Right renal pelvis (tissue), 4 donors: ENCODE results near the gene REM1. TPM values are rescaled to one million over a fixed set of nuclear protein-coding genes. Genes with fewer than 3 reads are reported as not detected.

ENCODE experiments used
- DNase-seq, 4 donors: peaks; one replicate each; pipeline ENCODE4 v3.0.0-alpha.2; 2013; ENCODE audit warnings: low read depth in 4 of 4, low spot score in 3 of 4, missing footprints in 1 of 4
- polyA plus RNA-seq, 4 donors: library from polyadenylated mRNA; unstranded; fragments of 120-200 nt; gene quantifications; one replicate each; pipeline ENCODE4 v1.2.1, GENCODE V29; 2013; ENCODE audit not compliant: insufficient read length in 4 of 4

The REM1 gene
- polyA plus RNA-seq, 4 donors = 0.61 to 0.95 (median 0.78) TPM

DNA sequence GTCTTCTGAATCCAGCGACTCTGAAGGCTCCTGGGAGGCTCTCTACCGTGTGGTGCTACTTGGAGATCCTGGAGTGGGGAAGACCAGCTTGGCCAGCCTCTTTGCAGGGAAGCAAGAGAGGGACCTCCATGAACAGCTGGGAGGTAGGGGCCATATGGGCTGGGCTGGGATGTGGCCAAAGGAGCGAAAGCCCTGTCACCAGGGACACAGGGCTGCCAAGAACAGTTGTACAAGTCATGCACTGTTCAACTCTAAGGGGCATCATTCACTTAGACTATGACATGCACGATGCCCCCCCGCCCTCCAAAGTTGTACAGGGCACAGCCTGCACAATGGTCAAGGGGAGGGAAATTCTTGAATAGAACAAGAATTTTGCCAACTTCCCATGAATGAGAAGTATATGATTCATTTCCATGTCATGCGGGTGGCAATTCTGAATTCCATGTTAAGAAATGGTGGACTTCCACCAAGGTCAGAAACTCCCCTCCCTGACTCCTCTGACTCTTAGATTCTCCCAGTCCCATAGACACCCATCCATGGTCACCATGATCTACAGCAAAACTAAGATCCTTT, 1.6 kb downstream of the REM1 start:
- no peak for DNase-seq

GRCh38 chr20:31484001-31484400, 8.9 kb downstream of the REM1 start:
- no peak for DNase-seq

DNA sequence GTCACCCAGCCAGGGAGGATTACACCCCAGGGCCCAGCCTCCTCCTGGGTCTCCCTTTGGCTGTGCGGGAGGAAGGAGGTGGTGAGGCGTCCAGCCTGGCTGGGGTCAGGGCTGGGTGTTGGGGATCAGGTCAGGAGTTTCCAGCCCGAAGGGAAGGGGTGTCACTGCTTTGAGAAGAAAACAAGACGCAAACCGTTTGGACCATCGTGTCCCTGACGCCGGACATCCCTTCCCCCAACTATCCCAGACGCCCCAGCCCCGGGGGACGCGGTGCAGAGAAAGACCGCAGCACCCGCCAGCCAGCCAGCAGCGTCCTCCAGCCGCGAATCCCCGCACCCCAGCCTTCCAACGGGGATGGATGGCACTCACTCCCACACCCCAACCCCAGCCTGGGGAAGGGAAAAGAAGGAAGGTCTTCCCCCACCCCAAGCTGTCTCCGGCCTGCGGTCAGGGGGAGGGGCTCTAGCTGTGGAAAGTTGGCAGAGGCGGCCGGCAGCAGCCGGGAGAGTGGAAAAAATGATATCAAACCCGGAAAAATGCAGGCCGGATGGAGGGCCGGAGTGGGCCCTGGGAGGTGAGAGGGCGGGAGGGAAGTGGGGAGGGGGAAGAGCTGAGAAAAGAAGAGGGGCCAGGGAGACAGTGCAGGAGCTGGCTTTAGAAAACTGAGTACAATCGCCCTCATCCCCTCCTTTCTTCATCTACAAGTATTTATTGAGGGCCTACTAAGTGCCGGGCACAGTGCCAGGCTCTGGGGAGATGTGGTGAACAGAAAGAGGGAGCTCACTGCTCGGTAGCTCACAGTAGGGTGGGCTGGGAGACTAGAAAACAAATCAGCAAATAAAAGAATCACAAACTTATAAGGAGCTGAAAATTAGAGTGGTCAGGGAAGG, 10.6 kb downstream of the REM1 start:
- DNase-seq = peak in 2 of 4 donors; percentile 49 to 57

DNA sequence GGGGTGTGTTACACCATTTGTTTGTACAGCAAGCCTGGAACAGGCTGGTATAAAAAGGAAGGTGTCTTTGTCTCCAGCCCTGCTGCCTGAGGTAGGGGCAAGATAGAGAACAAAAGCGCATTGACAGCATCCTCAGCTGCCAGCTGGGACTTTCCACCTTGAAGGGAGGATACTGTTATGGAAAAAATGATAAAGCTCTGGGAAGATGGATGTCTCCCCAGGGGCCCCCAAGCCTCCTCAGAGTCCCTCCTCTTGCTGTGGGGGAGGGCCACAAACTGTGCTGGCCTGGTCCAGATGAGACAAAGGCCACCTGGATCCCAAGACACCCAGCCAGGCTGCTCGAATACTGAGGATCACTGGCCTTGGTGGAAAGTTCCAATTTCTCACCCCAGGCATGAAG, 13.0 kb downstream of the REM1 start:
- DNase-seq = no peak

DNA sequence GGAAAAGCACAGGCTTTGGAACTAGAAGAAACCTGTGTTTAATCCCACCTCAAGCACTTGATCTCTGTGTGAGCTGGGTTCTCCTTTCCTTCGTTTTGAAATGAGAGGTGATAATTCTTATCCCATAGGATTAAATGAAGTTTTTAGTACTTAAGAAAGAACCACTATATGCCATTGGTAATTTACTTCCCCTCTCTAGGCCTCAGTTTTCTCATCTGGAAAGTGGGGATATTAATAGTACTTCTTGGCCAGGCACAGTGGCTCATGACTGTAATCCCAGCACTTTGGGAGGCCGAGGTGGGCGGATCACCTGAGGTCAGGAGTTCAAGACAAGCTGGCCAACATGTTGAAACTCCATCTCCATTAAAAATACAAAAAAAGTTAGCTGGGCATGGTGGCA, 14.1 kb downstream of the REM1 start:
- no peak for DNase-seq

DNA sequence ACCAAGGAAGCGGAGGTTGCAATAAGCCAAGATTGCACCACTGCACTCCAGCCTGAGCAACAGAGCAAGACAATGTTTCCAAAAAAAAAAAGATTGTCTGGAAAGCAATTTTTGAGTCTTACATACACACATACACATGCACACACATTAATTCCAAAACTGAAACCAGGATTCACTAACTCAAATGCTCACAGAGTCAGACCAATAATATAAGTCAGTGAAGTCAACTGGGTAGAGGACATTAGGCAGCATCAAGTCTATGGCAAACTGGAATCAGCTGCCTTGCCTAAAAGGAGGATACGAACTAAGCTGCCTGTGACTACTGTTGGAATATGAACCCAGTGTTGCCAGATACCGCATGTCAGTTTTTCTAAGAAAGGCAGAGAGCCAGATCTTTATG, 15.7 kb downstream of the REM1 start:
- DNase-seq = no peak

- DNase-seq = no peak
Measured at GRCh38 chr20:31494131-31494530, 19.0 kb downstream of the REM1 start.

DNA sequence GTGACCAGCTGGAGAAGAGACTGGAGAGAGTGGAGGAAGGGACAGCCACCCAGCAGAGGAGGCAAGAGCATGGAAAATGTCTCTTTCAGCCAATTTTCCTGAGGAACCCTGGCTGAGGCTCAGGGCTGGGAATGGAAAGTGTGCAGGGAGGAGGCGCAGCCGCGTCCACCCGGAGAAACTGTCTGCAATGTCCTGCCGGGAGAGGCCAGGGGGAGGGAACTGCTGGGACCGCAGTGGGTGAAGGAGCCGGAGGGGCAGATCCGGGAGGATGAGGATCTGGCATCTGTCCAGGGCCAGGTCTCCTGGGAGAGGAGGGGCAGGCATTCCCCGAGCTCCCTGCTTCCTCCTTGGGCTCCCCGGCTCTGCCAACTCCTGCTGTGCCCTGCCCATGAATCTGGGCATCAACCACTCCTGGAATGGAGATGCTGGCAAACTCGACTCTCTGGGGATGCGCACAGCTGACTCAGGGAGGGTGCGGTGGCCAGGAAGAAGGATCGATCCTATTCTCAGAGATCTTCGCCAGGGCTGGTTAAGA, 21.7 kb downstream of the REM1 start:
- DNase-seq = no peak

- no peak for DNase-seq
Measured at GRCh38 chr20:31497838-31498540, 22.9 kb downstream of the REM1 start.

DNA sequence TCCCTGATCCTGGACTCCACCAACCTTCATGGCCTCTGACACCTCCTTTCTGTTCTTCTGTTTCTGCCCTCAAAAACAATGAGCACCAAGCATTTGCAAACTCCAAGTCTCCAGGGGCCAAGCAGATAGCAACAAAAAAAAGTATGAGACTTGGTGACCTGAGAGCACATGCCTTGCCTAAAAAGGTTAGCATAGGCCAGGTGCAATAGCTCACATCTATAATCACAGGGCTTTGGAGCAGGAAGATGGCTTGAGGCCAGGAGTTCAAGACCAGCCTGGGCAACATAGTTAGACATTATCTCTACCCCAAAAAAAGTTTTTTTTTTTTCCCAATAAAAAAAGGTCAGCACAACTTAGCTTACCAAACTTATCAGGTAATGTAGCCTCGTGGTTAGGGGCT, 25.4 kb downstream of the REM1 start:
- DNase-seq = no peak

- DNase-seq = peak; percentile 52 to 71 (median 62)
Measured at GRCh38 chr20:31502884-31503673, 28.0 kb downstream of the REM1 start.

- no peak for DNase-seq
Measured at GRCh38 chr20:31505903-31506302, 30.8 kb downstream of the REM1 start.

- no peak for DNase-seq
Measured at GRCh38 chr20:31508517-31509244, 33.6 kb downstream of the REM1 start.

DNA sequence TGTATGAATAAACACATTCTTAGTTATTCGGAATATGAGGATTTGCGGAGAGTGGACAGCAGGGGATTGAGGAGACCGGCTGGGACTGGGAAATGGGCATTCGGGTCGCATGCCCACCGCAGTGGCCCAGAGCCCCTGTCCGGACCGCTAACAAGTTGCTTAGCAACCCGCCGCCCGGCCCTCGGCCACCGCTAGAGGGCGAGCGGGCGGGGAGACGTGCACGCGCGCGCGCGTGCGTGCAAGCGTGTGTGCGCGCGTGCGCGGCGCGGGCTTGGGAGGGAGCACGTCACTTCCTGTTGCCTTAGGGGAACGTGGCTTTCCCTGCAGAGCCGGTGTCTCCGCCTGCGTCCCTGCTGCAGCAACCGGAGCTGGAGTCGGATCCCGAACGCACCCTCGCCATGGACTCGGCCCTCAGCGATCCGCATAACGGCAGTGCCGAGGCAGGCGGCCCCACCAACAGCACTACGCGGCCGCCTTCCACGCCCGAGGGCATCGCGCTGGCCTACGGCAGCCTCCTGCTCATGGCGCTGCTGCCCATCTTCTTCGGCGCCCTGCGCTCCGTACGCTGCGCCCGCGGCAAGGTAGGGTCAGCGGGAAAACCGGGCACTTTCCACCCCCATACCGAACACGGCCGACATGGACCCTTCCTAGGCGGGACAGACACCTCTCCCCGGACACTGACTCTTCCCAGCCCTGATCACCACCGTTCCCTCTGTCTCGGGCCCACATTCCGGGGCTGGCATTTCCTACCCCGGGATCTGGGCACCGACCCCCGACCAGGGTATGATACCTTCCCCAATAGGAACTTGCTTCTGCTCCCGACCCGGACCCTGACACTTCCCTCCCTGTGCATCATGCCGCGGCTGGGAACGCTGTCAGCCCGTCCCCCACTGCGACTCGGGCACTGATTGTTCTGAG, 39.3 kb downstream of the REM1 start, which contains the start of gene HM13:
HM13 (plus strand) TSS at position 289 of the 918 bp plus-strand sequence; CDS start at position 399, 110 bp downstream.
- peak; percentile 86 to 89 (median 88) for DNase-seq

DNA sequence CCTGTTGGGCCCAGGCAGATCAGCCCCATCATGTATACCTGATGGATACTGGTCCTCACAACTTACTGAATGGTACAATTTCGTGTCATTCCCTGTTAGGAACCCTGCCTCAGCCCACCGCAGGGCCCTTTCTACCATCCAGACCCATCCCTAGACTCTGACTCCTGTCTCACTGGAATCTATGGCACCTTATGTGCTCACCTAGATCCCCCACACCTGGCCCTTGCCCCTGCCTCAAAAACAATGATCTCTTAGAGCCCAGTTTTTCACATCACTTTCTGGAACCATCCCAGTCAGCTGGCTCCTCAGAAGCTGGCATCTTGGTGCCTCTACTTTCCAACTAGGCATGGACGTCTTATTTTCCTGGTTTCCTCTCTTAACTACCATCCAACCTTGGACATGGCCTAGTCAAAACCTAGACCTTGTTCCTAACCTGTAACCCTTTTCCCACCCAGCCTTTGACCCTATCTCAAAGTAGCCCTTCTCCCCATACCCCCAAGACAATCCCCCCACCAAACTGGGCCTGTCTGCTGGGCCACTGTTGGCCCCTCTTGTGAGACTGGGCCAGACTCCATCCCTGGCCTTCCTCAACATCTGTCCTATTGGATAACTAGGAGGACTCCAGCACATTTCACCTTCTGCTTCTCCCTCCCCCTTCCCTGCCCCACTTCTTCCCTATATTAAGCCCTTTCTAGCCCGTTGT, 40.1 kb downstream of the REM1 start:
- no peak for DNase-seq

GRCh38 chr20:31515775-31516107, 40.7 kb downstream of the REM1 start:
- no peak for DNase-seq

DNA sequence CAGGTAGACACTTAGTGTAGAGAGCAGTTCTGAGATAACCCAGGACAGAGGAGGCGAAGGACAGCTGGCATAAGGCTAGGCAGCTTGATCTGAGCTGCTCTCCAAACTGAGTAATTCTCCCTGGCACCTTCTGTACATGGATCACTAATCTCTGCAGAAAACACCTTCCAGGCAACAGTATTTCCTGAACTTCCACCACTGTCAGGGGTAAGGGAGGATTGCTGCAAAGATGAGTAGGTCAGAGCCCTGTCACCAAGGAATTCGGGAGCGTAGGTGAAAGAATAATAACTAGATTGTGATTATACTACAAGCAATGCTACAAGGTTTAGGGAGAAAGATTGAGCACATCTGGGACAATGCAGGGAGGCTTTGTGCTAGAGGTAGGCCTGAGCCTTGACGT, 41.1 kb downstream of the REM1 start:
- no peak for DNase-seq

DNA sequence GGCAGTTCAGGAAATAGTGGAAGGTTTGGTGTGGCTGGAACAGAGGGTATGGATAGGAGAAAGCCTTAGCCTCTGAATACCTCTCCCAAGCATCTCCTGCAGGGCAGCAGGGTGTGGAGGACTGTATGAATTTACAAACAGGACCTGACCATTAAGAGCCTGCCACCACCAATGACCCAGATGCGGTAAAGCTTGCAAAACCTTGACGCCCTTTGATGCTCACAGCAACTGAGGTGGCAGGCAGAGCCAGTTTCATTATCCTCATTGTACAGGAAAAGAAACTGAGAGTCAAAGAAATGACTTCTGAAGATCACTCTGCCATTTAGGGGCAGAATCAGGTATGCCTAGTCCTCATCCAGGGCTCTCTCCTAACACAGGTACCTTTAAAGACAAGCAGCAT, 41.6 kb downstream of the REM1 start:
- no peak for DNase-seq
